ENCODE data around the gene KCTD4.

Gene KCTD4

DNA sequence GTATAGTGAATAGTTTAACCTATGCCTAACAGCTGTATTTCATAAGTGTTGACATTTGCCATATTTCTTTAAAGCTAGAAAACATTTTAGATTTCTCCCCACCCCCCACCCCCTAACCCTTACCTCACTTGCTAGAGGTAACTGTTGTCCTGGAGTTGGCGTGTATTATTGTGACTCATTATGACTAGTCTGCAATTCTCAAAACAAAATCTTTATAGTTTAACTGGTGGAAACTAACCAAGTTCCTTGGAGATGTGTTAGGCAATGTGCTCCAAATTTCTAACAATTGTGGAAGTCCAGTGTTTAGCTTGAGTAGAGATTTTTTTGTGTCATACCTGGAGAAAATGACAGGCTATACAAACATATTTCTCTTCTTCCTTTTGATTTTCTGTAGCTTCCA, 38.0 kb downstream of the KCTD4 start:
- TF ChIP-seq CTCF (IDR thresholded peaks at IDR 0.05; ENCODE audit: low read depth, low read length) (no peak), EZH2phosphoT487 (IDR thresholded peaks at IDR 0.05; ENCODE audit: low read depth) (no peak)
- H3K4me2 ChIP-seq (ENCODE audit: low read length): no peak overlapping the region
- H3K27me3 ChIP-seq (ENCODE audit: low read depth, low read length): no peaks in the 10 kb centered on the region
- H3K4me1 ChIP-seq (ENCODE audit: low read length): no peaks in the 10 kb centered on the region
- H3K27ac ChIP-seq (ENCODE audit: low read length): no peak overlapping the region
- no peak overlapping the region for H3K9ac ChIP-seq (ENCODE audit: low read length)
- H2AFZ ChIP-seq (ENCODE audit: low read depth, low read length): no peak overlapping the region
- no peak overlapping the region for H3K4me3 ChIP-seq (ENCODE audit: low read length)
- H3K36me3 ChIP-seq (replicated peaks; ENCODE audit: low read depth, low read length): peaks cover 13% of the 10 kb centered on the region
- H3K9me3 ChIP-seq (ENCODE audit: insufficient read depth, low read length): no peaks in the 10 kb centered on the region
- no peaks in the 10 kb centered on the region for H3K79me2 ChIP-seq (ENCODE audit: low read length)
- no peaks in the 10 kb centered on the region for H4K20me1 ChIP-seq (ENCODE audit: insufficient read depth, low read length)

DNA sequence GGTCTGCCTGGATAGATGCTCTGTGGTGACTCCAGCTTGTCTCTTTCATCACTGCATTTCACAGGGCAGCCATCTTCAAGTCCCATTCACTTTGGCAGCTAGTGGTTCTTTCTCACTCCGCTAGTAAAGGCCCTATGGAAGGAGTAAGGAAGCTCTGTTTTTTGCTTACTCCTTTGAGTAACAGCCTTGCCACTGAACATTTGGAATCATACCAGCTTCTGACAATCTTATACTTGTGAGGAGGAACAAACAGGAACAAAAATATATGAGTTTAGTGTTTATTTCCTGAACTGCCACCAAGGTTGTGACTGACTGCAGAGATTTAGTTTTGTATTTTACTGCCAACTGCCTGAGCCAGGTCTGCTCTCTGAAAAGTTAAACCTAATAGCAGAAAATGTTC, 38.7 kb downstream of the KCTD4 start:
- TF ChIP-seq EZH2phosphoT487 (IDR thresholded peaks at IDR 0.05; ENCODE audit: low read depth) (no peak), CTCF (IDR thresholded peaks at IDR 0.05; ENCODE audit: low read depth, low read length) (no peak)
- no peaks in the 10 kb centered on the region for H3K9me3 ChIP-seq (ENCODE audit: insufficient read depth, low read length)
- H3K27ac ChIP-seq (ENCODE audit: low read length): no peak overlapping the region
- no peaks in the 10 kb centered on the region for H4K20me1 ChIP-seq (ENCODE audit: insufficient read depth, low read length)
- no peak overlapping the region for H2AFZ ChIP-seq (ENCODE audit: low read depth, low read length)
- no peak overlapping the region for H3K9ac ChIP-seq (ENCODE audit: low read length)
- H3K79me2 ChIP-seq (ENCODE audit: low read length): no peaks in the 10 kb centered on the region
- H3K4me2 ChIP-seq (ENCODE audit: low read length): no peak overlapping the region
- H3K27me3 ChIP-seq (ENCODE audit: low read depth, low read length): no peaks in the 10 kb centered on the region
- peaks cover 1% of the 10 kb centered on the region for H3K4me1 ChIP-seq (ENCODE audit: low read length)
- peaks cover 19% of the 10 kb centered on the region for H3K36me3 ChIP-seq (replicated peaks; ENCODE audit: low read depth, low read length)
- no peak overlapping the region for H3K4me3 ChIP-seq (ENCODE audit: low read length)

- Histone ChIP-seq H2AFZ (ENCODE audit: low read depth, low read length) (no peak overlapping the region), H3K4me2 (ENCODE audit: low read length) (peak overlapping the region; percentile 49), H3K27ac (ENCODE audit: low read length) (peak overlapping the region; percentile 25), H3K79me2 (ENCODE audit: low read length) (no peaks in the 10 kb centered on the region), H3K4me1 (ENCODE audit: low read length) (peaks cover 28% of the 10 kb centered on the region), H3K27me3 (ENCODE audit: low read depth, low read length) (no peaks in the 10 kb centered on the region), H3K9me3 (ENCODE audit: insufficient read depth, low read length) (no peaks in the 10 kb centered on the region), H3K4me3 (ENCODE audit: low read length) (peak overlapping the region; percentile 10), H3K9ac (ENCODE audit: low read length) (no peak overlapping the region), H4K20me1 (ENCODE audit: insufficient read depth, low read length) (no peaks in the 10 kb centered on the region), H3K36me3 (replicated peaks; ENCODE audit: low read depth, low read length) (peaks cover 36% of the 10 kb centered on the region)
- TF ChIP-seq EZH2phosphoT487 (IDR thresholded peaks at IDR 0.05; ENCODE audit: low read depth) (no peak), CTCF (IDR thresholded peaks at IDR 0.05; ENCODE audit: low read depth, low read length) (no peak)
Measured at GRCh38 chr13:45156565-45157361, 44.1 kb downstream of the KCTD4 start.

- TF ChIP-seq EZH2phosphoT487 (IDR thresholded peaks at IDR 0.05; ENCODE audit: low read depth) (no peak), CTCF (IDR thresholded peaks at IDR 0.05; ENCODE audit: low read depth, low read length) (no peak)
- H4K20me1 ChIP-seq (ENCODE audit: insufficient read depth, low read length): peaks cover 14% of the 10 kb centered on the region; the same call in 1 of the 2 replicates
- no peak overlapping the region for H3K4me3 ChIP-seq (ENCODE audit: low read length)
Measured at GRCh38 chr13:45149964-45150363, 50.9 kb downstream of the KCTD4 start.

More at GRCh38 chr13:45149964-45150363, 50.9 kb downstream of the KCTD4 start:
- H3K4me2 ChIP-seq (ENCODE audit: low read length): no peak overlapping the region
- peaks cover 11% of the 10 kb centered on the region for H3K36me3 ChIP-seq (replicated peaks; ENCODE audit: low read depth, low read length)
- no peak overlapping the region for H2AFZ ChIP-seq (ENCODE audit: low read depth, low read length)
- H3K79me2 ChIP-seq (ENCODE audit: low read length): peaks cover 15% of the 10 kb centered on the region
- H3K27ac ChIP-seq (ENCODE audit: low read length): no peak overlapping the region
- no peak overlapping the region for H3K9ac ChIP-seq (ENCODE audit: low read length)
- no peaks in the 10 kb centered on the region for H3K27me3 ChIP-seq (ENCODE audit: low read depth, low read length)
- peaks cover 17% of the 10 kb centered on the region for H3K4me1 ChIP-seq (ENCODE audit: low read length)
- no peaks in the 10 kb centered on the region for H3K9me3 ChIP-seq (ENCODE audit: insufficient read depth, low read length)

Data from OCI-LY3 (cell line).